Measurements from ENCODE around the gene CCNJL. TPM values are rescaled to one million over a fixed set of nuclear protein-coding genes. Genes with fewer than 3 reads are reported as not detected.

The CCNJL gene
- total and polyA plus RNA-seq, 2 of the 8 experiments (the other 6 are each of a cell fraction or from before 2014, with no cell fraction given), result 34.6 to 44.7 TPM

GRCh38 chr5:160271396-160271795 lies 41.0 kb downstream of the CCNJL start:
- Histone ChIP-seq H2AFZ (ENCODE audit: low read length) (no peak overlapping the region), H3K27me3 (replicated peaks in 1 of 4; ENCODE audit: control insufficient read depth in 3 of 4, extremely low read depth in 1 of 4, insufficient read depth in 3 of 4, low read length in 3 of 4) (no peaks in the 10 kb centered on the region), H3K18ac (ENCODE audit: extremely low read depth, low read length) (no peak overlapping the region), H2BK120ac (replicated peaks; ENCODE audit: low read depth, low read length) (no peak overlapping the region), H3K14ac (ENCODE audit: insufficient read length) (no peak overlapping the region), H4K8ac (ENCODE audit: extremely low read depth, insufficient read depth, low read length) (no peak overlapping the region), H3K9ac (replicated peaks in 1 of 4; ENCODE audit: extremely low read depth in 1 of 4, low read depth in 3 of 4, low read length in 3 of 4) (no peak overlapping the region; a peak in 1 of 7 replicates), H3K4me1 (replicated peaks in 1 of 4; ENCODE audit: control insufficient read depth in 3 of 4, insufficient read depth in 4 of 4, low read length in 3 of 4) (peaks cover 7 to 22% (median 16%) of the 10 kb centered on the region in 4 experiments), H4K20me1 (replicated peaks in 1 of 2; ENCODE audit: control insufficient read depth in 1 of 2, insufficient read depth in 2 of 2, low read length in 2 of 2) (peaks cover under 1 to 4% of the 10 kb centered on the region in 2 experiments), H2AK5ac (ENCODE audit: low read depth, low read length) (no peak overlapping the region), H3K36me3 (ENCODE audit: control insufficient read depth in 2 of 4, insufficient read depth in 4 of 4, low read length in 3 of 4) (peaks cover 0 to 16% (median 3%) of the 10 kb centered on the region in 4 experiments; a peak in 5 of 8 replicates), H3K79me2 (ENCODE audit: control insufficient read depth in 1 of 2, insufficient read depth in 2 of 2, low read length in 2 of 2) (0 out of 4 replicates have a peak, but pooled peaks cover 0 to 3% of the 10 kb centered on the region in 2 experiments), H2BK15ac (ENCODE audit: low read length) (no peak overlapping the region), H3K79me1 (ENCODE audit: low read depth, low read length) (no peaks in the 10 kb centered on the region; the same call in 1 of the 2 replicates), H2BK5ac (ENCODE audit: low read depth, low read length) (no peak overlapping the region), H3K4me2 (ENCODE audit: insufficient read depth in 1 of 2, low read depth in 2 of 2, low read length in 2 of 2) (no peak overlapping the region), H2BK20ac (ENCODE audit: low read length) (no peak overlapping the region), H3K9me3 (ENCODE audit: insufficient read depth in 2 of 2, low read depth in 1 of 2, low read length in 1 of 2) (no peaks in the 10 kb centered on the region), H4K91ac (replicated peaks; ENCODE audit: insufficient read length, low read length) (no peak overlapping the region), H3K23me2 (ENCODE audit: low read depth, low read length) (no peaks in the 10 kb centered on the region), H3K27ac (ENCODE audit: low read depth, low read length) (0 out of 2 replicates have a peak overlapping the region, but pooled peaks have one; percentile 10), H4K5ac (ENCODE audit: insufficient read length, low read depth, low read length) (no peak overlapping the region), H3K4ac (replicated peaks; ENCODE audit: insufficient read length, low read depth, low read length) (no peak overlapping the region), H3K56ac (replicated peaks; ENCODE audit: insufficient read length, low read depth, low read length) (no peak overlapping the region), H2BK12ac (ENCODE audit: low read depth, low read length) (no peak overlapping the region), H3K23ac (ENCODE audit: insufficient read length) (no peak overlapping the region), H3K4me3 (ENCODE audit: extremely low read depth in 1 of 4, insufficient read depth in 2 of 4, low read depth in 3 of 4, low read length in 4 of 4) (no peak overlapping the region)
- TF ChIP-seq SIN3A (conservative IDR thresholded peaks at IDR 0.05 in 1 of 2, IDR thresholded peaks at IDR 0.05 in 1 of 2; ENCODE audit: low read depth in 1 of 2, low read length in 2 of 2) (0 out of 4 replicates have a peak, but pooled peaks of 1 of the 2 experiments have one; percentile 36), GABPA (IDR thresholded peaks at IDR 0.05; ENCODE audit: borderline replicate concordance, insufficient read depth, low read length) (no peak)
- DNase-seq (ENCODE audit: low read depth in 1 of 2, low spot score in 2 of 2) (no peak), FAIRE-seq (no peak)
- WGBS, 2 experiments (ENCODE audit: extremely low coverage in 1 of 2, insufficient coverage in 1 of 2, insufficient read length in 1 of 2, insufficient replicate concordance in 2 of 2, low coverage in 1 of 2, low lambda C conversion rate in 2 of 2, missing lambda C conversion rate in 1 of 2), result 79% methylated on average over 8 of the region's 8 CpGs; no CpG with 5 or more reads in 1 of the 2 experiments
- ChIA-PET POLR2A (ENCODE audit: partially characterized antibody) (interaction anchor here (1.5 to 3.1 kb wide), 3 partner anchors 9 to 16 kb away, joined by 4 to 12 read pairs (median 9); no protein-coding TSS in a partner anchor), CTCF (ENCODE audit: partially characterized antibody) (interaction anchor here (0.8 to 27.2 kb wide), 7 partner anchors 15 to 118 kb away, joined by 3 to 362 read pairs (median 6); no protein-coding TSS in a partner anchor)

All from H1 (cell line).